Measurements from ENCODE around the gene DYNC1LI2.

DNA sequence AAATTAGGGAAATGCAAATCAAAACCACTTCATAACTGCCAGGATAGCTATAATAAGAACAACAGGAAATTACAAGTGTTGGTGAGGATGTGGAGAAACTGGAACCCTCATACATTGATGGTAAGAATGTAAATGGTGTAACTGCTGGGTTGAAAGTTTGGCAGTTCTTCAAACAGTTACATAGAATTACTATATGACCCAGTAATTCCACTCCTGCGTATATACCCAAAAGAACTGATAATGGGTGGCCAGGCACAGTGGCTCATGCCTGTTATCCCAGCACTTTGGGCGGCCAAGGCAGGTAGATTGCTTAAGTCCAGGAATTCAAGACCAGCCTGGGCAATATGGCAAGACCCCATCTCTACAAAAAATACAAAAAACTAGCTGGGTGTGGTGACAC, 50.4 kb downstream of the DYNC1LI2 start:
- TF ChIP-seq, protein P1, sequence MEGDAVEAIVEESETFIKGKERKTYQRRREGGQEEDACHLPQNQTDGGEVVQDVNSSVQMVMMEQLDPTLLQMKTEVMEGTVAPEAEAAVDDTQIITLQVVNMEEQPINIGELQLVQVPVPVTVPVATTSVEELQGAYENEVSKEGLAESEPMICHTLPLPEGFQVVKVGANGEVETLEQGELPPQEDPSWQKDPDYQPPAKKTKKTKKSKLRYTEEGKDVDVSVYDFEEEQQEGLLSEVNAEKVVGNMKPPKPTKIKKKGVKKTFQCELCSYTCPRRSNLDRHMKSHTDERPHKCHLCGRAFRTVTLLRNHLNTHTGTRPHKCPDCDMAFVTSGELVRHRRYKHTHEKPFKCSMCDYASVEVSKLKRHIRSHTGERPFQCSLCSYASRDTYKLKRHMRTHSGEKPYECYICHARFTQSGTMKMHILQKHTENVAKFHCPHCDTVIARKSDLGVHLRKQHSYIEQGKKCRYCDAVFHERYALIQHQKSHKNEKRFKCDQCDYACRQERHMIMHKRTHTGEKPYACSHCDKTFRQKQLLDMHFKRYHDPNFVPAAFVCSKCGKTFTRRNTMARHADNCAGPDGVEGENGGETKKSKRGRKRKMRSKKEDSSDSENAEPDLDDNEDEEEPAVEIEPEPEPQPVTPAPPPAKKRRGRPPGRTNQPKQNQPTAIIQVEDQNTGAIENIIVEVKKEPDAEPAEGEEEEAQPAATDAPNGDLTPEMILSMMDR (IDR thresholded peaks at IDR 0.05): no peak
- TF ChIP-seq EZH2 (IDR thresholded peaks at IDR 0.05): no peak
